Measurements from ENCODE around the gene ZDHHC18. TPM values are rescaled to one million over a fixed set of nuclear protein-coding genes. Genes with fewer than 3 reads are reported as not detected.
"Not testable (repeated sequence)": the region's sequence is repeated elsewhere in the genome, so short reads cannot be mapped to it uniquely, and the experiment has no call there.

ZDHHC18 gene
- total and polyA plus RNA-seq, 5 experiments from 2014 or later = 4.6 to 37.4 (median 17.2) TPM

DNA sequence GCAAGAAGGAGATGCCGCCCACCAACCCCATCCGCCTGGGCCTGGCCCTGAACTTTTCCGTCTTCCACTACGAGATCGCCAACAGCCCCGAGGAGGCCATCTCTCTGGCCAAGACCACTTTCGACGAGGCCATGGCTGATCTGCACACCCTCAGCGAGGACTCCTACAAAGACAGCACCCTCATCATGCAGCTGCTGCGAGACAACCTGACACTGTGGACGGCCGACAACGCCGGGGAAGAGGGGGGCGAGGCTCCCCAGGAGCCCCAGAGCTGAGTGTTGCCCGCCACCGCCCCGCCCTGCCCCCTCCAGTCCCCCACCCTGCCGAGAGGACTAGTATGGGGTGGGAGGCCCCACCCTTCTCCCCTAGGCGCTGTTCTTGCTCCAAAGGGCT, 37.2 kb downstream of the ZDHHC18 start:
- Mint-ChIP-seq H3K27ac (peak overlapping the region in 4 of 10 donors; percentile 24 to 95 (median 91)), H3K9me3 (no peaks in the 10 kb centered on the region), H3K4me3 (peak overlapping the region; percentile 15 to 100 (median 97)), H3K27me3 (no peaks in the 10 kb centered on the region), H3K36me3 (no peaks in the 10 kb centered on the region), H3K4me1 (peaks cover 10 to 29% (median 24%) of the 10 kb centered on the region in 4 donors)
- POLR2A ChIA-PET = interaction anchor here (2.0 kb wide), 1 partner anchor 8 kb away, joined by 6 read pairs; no protein-coding TSS in a partner anchor
- DNase-seq (peak in 1 of 10 donors; percentile 5), ATAC-seq (no peak)

- peaks cover 10 to 29% (median 24%) of the 10 kb centered on the region in 4 donors for H3K4me1 Mint-ChIP-seq
- peak; percentile 92 to 94 for ATAC-seq
- no peaks in the 10 kb centered on the region for H3K27me3 Mint-ChIP-seq
- no peaks in the 10 kb centered on the region for H3K9me3 Mint-ChIP-seq
- H3K27ac Mint-ChIP-seq = peak overlapping the region; percentile 86 to 99 (median 94)
- DNase-seq = peak; percentile 88 to 96 (median 93)
- H3K36me3 Mint-ChIP-seq = no peaks in the 10 kb centered on the region
- POLR2A ChIA-PET = interaction anchor here (0.5 to 2.1 kb wide), 20 partner anchors 9 to 1619 kb away, joined by 3 to 23 read pairs (median 4); partner anchors contain the start of genes GPATCH3, GPN2, HMGN2 and PIGV
- peak overlapping the region; percentile 87 to 100 (median 98) for H3K4me3 Mint-ChIP-seq
These were observed 38.4 kb downstream of the ZDHHC18 start for GRCh38 chr1:26864610-26865480.

- not testable (repeated sequence) for H3K4me1 Mint-ChIP-seq, H3K27me3 Mint-ChIP-seq, ATAC-seq, H3K4me3 Mint-ChIP-seq, H3K9me3 Mint-ChIP-seq, H3K27ac Mint-ChIP-seq, DNase-seq
- H3K36me3 Mint-ChIP-seq = peaks cover 0 to 15% (median 0%) of the 10 kb centered on the region in 3 donors
- POLR2A ChIA-PET = interaction anchor here (0.7 kb wide), 1 partner anchor 245 kb away, joined by 4 read pairs; no protein-coding TSS in a partner anchor
These were observed 46.6 kb downstream of the ZDHHC18 start for GRCh38 chr1:26873097-26873496.

GRCh38 chr1:26874896-26875295, 48.4 kb downstream of the ZDHHC18 start:
- no peak overlapping the region for H3K4me3 Mint-ChIP-seq

GRCh38 chr1:26877326-26877725, 50.8 kb downstream of the ZDHHC18 start:
- ATAC-seq = no peak
- H3K4me1 Mint-ChIP-seq = peaks cover 0 to 3% (median under 1%) of the 10 kb centered on the region in 4 donors
- no peak overlapping the region for H3K4me3 Mint-ChIP-seq
- POLR2A ChIA-PET = interaction anchor here (0.5 to 1.0 kb wide), 2 partner anchors 23 to 194 kb away, joined by 3 read pairs; partner anchors contain the start of gene GPATCH3
- no peaks in the 10 kb centered on the region for H3K9me3 Mint-ChIP-seq
- no peak for DNase-seq
- no peaks in the 10 kb centered on the region for H3K27me3 Mint-ChIP-seq
- H3K36me3 Mint-ChIP-seq = peaks cover 0 to 48% (median under 1%) of the 10 kb centered on the region in 3 donors
- no peak overlapping the region for H3K27ac Mint-ChIP-seq

More at GRCh38 chr1:26874896-26875295, 48.4 kb downstream of the ZDHHC18 start:
- H3K4me1 Mint-ChIP-seq = peaks cover 0 to 3% (median 0%) of the 10 kb centered on the region in 4 donors
- H3K27ac Mint-ChIP-seq = no peak overlapping the region
- no peak for ATAC-seq
- DNase-seq = no peak
- H3K9me3 Mint-ChIP-seq = no peaks in the 10 kb centered on the region
- H3K27me3 Mint-ChIP-seq = no peaks in the 10 kb centered on the region
- POLR2A ChIA-PET = no interaction called here
- H3K36me3 Mint-ChIP-seq = peaks cover 0 to 29% (median 0%) of the 10 kb centered on the region in 3 donors

DNA sequence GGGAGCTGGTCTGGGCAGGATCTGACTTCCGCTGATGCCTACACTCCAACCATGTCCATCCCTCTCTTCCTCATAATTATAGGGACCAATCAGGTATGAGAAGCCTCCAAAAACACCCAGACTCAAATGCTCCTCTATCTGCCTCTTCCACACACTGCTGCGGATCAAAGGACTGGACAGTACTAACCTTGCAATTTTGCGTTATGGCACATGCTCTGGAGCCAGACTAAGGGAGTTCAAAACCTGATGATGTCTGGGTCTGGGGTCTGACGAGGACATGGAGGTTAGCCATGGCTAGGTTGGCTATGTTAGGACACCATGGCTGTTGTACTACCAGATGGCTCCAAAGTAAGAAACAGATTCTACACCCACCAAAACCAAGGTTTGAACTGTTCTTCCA, 53.3 kb downstream of the ZDHHC18 start:
- no peaks in the 10 kb centered on the region for H3K27me3 Mint-ChIP-seq
- H3K36me3 Mint-ChIP-seq = peaks cover 7 to 68% (median 8%) of the 10 kb centered on the region in 3 donors
- no peak overlapping the region for H3K27ac Mint-ChIP-seq
- peaks cover 0 to 12% (median 11%) of the 10 kb centered on the region in 4 donors for H3K4me1 Mint-ChIP-seq
- POLR2A ChIA-PET = interaction anchor here (2.1 kb wide), 1 partner anchor 10 kb away, joined by 13 read pairs; the partner anchor contains the start of gene GPN2
- DNase-seq (no peak), ATAC-seq (no peak)
- no peaks in the 10 kb centered on the region for H3K9me3 Mint-ChIP-seq
- no peak overlapping the region for H3K4me3 Mint-ChIP-seq

DNA sequence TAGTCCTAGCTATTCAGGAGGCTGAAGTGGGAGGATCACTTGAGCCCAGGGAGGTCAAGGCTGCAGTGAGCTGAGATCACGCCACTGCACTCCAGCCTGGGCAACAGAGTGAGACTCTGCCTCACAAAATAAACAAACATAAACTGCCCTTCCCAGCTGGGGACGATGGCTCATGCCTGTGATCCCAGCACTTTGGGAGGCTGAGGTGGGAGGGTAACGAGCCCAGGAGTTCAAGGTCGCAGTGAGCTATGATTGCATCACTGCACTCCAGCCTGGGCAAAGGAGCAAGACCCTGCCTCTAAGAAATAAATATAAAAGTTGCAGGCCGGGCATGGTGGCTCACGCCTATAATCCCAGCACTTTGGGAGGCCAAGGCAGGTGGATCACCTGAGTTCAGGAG, 55.1 kb downstream of the ZDHHC18 start:
- H3K9me3 Mint-ChIP-seq, H3K27ac Mint-ChIP-seq, H3K4me3 Mint-ChIP-seq, DNase-seq, H3K27me3 Mint-ChIP-seq, ATAC-seq: not testable (repeated sequence)
- POLR2A ChIA-PET = interaction anchor here (1.0 to 2.1 kb wide), 2 partner anchors 8 to 40 kb away, joined by 3 to 13 read pairs; partner anchors contain the start of gene GPN2
- peaks cover 8 to 76% (median 11%) of the 10 kb centered on the region in 3 donors for H3K36me3 Mint-ChIP-seq
- peaks cover 0 to 17% (median 14%) of the 10 kb centered on the region in 4 donors for H3K4me1 Mint-ChIP-seq

DNA sequence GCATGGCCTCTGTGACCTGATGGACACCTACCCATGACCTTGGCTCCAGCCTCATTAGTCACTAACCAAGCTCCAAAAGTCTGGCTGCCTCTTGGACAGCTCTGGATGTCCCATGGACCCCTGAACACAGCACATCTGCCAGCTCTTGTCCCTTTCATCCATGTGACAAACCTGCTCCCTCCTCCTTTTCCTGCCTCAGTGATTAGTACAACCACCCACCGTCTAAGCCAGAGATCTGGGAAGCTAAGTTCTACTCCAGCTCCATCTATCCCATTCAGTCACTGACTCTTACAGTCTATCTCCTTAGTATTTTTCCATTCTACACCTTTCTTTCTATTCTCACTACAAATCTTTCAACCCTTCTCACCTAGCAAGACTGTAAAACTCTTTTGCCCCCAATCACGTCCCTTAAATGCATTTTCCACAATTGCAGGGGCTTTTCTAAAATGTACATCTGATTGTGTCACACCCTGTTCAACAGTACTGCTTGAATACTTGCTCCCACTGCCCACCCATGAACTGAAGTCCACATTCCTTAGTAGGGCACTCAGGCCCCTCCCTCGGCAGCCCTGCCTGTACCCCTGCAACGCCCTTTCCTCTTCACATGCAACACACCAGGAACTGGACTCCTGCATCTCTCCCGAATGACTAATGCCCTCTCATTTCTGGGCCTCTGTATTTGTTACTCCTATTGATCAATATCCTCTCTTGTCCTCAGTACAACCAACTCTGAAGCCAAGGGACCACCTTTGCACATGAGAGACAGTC, 56.4 kb downstream of the ZDHHC18 start:
- ATAC-seq (no peak), DNase-seq (no peak)
- Mint-ChIP-seq H3K27ac (peak overlapping the region in 6 of 10 donors; percentile 0 to 65 (median 34)), H3K4me1 (peaks cover 6 to 24% (median 16%) of the 10 kb centered on the region in 4 donors), H3K9me3 (no peaks in the 10 kb centered on the region), H3K4me3 (no peak overlapping the region), H3K36me3 (peaks cover 8 to 86% (median 15%) of the 10 kb centered on the region in 3 donors), H3K27me3 (no peaks in the 10 kb centered on the region)
- POLR2A ChIA-PET = interaction anchor here (0.5 to 0.7 kb wide), 2 partner anchors 100 to 333 kb away, joined by 3 to 7 read pairs; no protein-coding TSS in a partner anchor

DNA sequence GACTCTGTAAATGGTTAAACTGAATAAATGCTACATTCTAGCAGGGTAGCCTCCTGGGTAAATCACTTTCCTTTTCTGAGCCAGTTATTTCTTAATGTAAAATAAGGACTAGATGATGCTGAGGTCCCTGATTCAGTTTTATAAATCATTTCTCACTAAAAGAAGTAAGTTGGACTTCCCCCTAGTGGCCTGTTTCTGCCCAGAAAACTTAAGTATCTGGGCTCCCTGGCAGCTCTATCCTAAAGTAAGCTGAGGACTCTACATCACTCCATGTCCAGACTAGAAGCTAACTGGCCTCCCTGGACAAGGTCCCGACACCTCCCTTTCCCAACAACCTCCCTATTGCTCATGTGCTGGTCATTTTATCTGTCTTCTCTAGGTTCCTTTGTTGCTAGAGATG, 60.6 kb downstream of the ZDHHC18 start:
- POLR2A ChIA-PET = interaction anchor here (1.3 to 5.4 kb wide), 2 partner anchors 13 to 53 kb away, joined by 3 to 78 read pairs; partner anchors contain the start of gene GPATCH3
- H3K4me3 Mint-ChIP-seq = peak overlapping the region in 7 of 10 donors; percentile 7 to 74 (median 54)
- H3K27me3 Mint-ChIP-seq = no peaks in the 10 kb centered on the region
- DNase-seq (peak in 1 of 10 donors; percentile 19), ATAC-seq (no peak)
- H3K4me1 Mint-ChIP-seq = peaks cover 28 to 55% (median 40%) of the 10 kb centered on the region in 4 donors
- H3K9me3 Mint-ChIP-seq = no peaks in the 10 kb centered on the region
- peak overlapping the region in 7 of 10 donors; percentile 34 to 73 (median 62) for H3K27ac Mint-ChIP-seq
- H3K36me3 Mint-ChIP-seq = peaks cover 8 to 74% (median 22%) of the 10 kb centered on the region in 3 donors

- H3K4me1 Mint-ChIP-seq = peaks cover 20 to 46% (median 38%) of the 10 kb centered on the region in 4 donors
- H3K27ac Mint-ChIP-seq = peak overlapping the region; percentile 63 to 98 (median 92)
- H3K4me3 Mint-ChIP-seq = peak overlapping the region; percentile 89 to 97 (median 94)
- peaks cover 0 to 74% (median 25%) of the 10 kb centered on the region in 3 donors for H3K36me3 Mint-ChIP-seq
- POLR2A ChIA-PET = interaction anchor here (0.9 to 5.4 kb wide), 3 partner anchors 12 to 54 kb away, joined by 3 to 78 read pairs (median 3); partner anchors contain the start of gene GPATCH3
- ATAC-seq = no peak
- H3K27me3 Mint-ChIP-seq = no peaks in the 10 kb centered on the region
- DNase-seq = no peak
- H3K9me3 Mint-ChIP-seq = no peaks in the 10 kb centered on the region
These were observed 61.7 kb downstream of the ZDHHC18 start for GRCh38 chr1:26888231-26888630.

DNA sequence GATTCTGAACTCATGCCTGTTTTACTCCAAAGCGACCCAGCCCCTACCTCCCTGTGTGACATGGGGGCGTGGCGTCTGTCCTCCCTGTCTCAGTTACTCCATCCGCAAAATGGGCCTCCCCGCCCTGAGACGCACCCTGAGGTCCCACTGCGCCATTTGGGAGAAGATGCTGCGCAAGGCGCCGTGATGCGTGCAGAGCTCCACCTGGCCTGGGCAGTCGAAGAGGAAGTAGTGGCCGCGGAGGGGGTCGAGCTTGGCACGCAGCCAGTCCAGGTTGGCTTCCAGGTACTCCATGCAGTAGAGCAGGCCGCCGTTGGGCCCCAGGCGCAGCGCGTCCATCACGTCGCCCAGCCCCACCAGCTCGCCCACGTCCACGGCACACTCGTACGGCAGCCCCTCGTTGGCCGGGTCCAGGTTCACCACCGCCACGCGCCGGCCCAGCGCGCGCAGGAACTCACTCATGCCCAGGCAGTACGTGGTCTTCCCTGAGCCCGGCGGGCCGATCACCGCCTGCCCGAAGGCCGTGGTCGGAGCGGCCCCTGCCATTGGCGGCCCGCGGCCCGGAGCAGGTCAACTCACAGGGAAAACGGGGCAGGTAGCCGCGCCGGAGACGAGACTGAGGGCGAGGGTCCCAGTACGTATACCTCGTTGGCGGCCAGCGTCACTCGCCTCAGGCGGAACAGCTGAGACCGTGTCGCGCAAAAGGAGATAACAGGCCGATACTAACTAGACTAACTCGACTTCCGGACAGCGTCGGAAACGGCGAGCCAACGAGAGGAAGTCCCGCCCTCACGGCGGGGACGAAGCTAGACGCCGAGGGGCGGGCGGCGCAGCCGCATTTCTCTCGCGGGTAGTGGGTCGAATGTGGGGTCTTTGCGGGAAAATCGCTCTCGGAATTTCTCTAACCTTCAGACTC, 63.3 kb downstream of the ZDHHC18 start, which contains the start of gene GPN2:
GPN2 (minus strand) TSS at position 733 of the 916 bp plus-strand sequence; CDS start at position 546, 187 bp downstream.
- DNase-seq (peak; percentile 63 to 88 (median 74)), ATAC-seq (peak; percentile 94 to 95)
- POLR2A ChIA-PET = interaction anchor here (0.5 to 5.4 kb wide), 20 partner anchors 9 to 836 kb away, joined by 3 to 78 read pairs (median 4); partner anchors contain the start of genes FAM76A, GPATCH3, PIGV and SFN
- Mint-ChIP-seq H3K4me3 (peak within 1 kb of the TSS; percentile 89 to 97 (median 94)), H3K4me1 (peaks cover 19 to 49% (median 40%) of the 10 kb centered on the region in 4 donors), H3K9me3 (no peaks in the 10 kb centered on the region), H3K27me3 (no peaks in the 10 kb centered on the region), H3K27ac (peak within 1 kb of the TSS; percentile 90 to 98 (median 96)), H3K36me3 (peaks cover 0 to 74% (median 20%) of the 10 kb centered on the region in 3 donors)

All from naive thymus-derived CD8-positive, alpha-beta T cell (primary cell).